ENCODE results near the gene UBE2I.

- TF ChIP-seq CTCF (IDR thresholded peaks at IDR 0.05) (no peak), ZFX (IDR thresholded peaks at IDR 0.05; ENCODE audit: borderline replicate concordance) (no peak)
These were observed 35.7 kb downstream of the UBE2I start for GRCh38 chr16:1345087-1345486.
